Stimulated activated CD4-positive, alpha-beta T cell treated with anti-CD3 and anti-CD28 coated beads, Interleukin-4, amount 100 ng/mL, for 4 hours (primary cell): ENCODE measurements around the gene CNTNAP5.

Source experiments
- DNase-seq, 2 experiments: peaks; one replicate each; pipeline ENCODE4 v3.0.0-alpha.2; 2020

CNTNAP5 gene

GRCh38 chr2:124713969-124714368 lies 688.9 kb downstream of the CNTNAP5 start:
- DNase-seq, result no peak

- no peak for DNase-seq
These were observed 700.1 kb downstream of the CNTNAP5 start for GRCh38 chr2:124725187-124725586.

- no peak for DNase-seq
These were observed 715.5 kb downstream of the CNTNAP5 start for GRCh38 chr2:124740636-124741035.

- DNase-seq, result no peak
These were observed 728.8 kb downstream of the CNTNAP5 start for GRCh38 chr2:124753842-124754241.

GRCh38 chr2:124755386-124755785 lies 730.3 kb downstream of the CNTNAP5 start:
- DNase-seq, result no peak

GRCh38 chr2:124756048-124756447 lies 731.0 kb downstream of the CNTNAP5 start:
- no peak for DNase-seq

- DNase-seq, result no peak
These were observed 737.3 kb downstream of the CNTNAP5 start for GRCh38 chr2:124762388-124762787.

GRCh38 chr2:124763611-124764010 lies 738.5 kb downstream of the CNTNAP5 start:
- DNase-seq, result no peak

- DNase-seq, result no peak
These were observed 749.7 kb downstream of the CNTNAP5 start for GRCh38 chr2:124774781-124775180.

- DNase-seq, result no peak
These were observed 751.2 kb downstream of the CNTNAP5 start for GRCh38 chr2:124776332-124776731.

- DNase-seq, result no peak
These were observed 753.0 kb downstream of the CNTNAP5 start for GRCh38 chr2:124778076-124778475.

- DNase-seq, result no peak
These were observed 771.6 kb downstream of the CNTNAP5 start for GRCh38 chr2:124796647-124797046.

- no peak for DNase-seq
These were observed 772.0 kb downstream of the CNTNAP5 start for GRCh38 chr2:124797049-124797448.

GRCh38 chr2:124798551-124798950 lies 773.5 kb downstream of the CNTNAP5 start:
- no peak for DNase-seq

- DNase-seq, result no peak
These were observed 779.2 kb downstream of the CNTNAP5 start for GRCh38 chr2:124804014-124804940.

- DNase-seq, result no peak
These were observed 780.0 kb downstream of the CNTNAP5 start for GRCh38 chr2:124805060-124805459.

- DNase-seq, result no peak
These were observed 785.0 kb downstream of the CNTNAP5 start for GRCh38 chr2:124810132-124810531.

- DNase-seq, result no peak
These were observed 790.1 kb downstream of the CNTNAP5 start for GRCh38 chr2:124814968-124815745.

GRCh38 chr2:124816007-124816406 lies 790.9 kb downstream of the CNTNAP5 start:
- no peak for DNase-seq

- DNase-seq, result no peak
These were observed 797.4 kb downstream of the CNTNAP5 start for GRCh38 chr2:124822516-124822915.

GRCh38 chr2:124824441-124824840 lies 799.4 kb downstream of the CNTNAP5 start:
- DNase-seq, result no peak

GRCh38 chr2:124832521-124832920 lies 807.4 kb downstream of the CNTNAP5 start:
- DNase-seq, result no peak

- no peak for DNase-seq
These were observed 809.2 kb downstream of the CNTNAP5 start for GRCh38 chr2:124834331-124834730.

- DNase-seq, result no peak
These were observed 810.2 kb downstream of the CNTNAP5 start for GRCh38 chr2:124835331-124835730.
